Activated naive CD4-positive, alpha-beta T cell treated with anti-CD3 and anti-CD28 coated beads, Interleukin-2, amount 10 ng/mL, durations not matched to agents 7 days and 5 days (primary cell): ENCODE measurements around the gene CACNA1F.
A peak's percentile ranks its signal among the peaks of the same experiment; 100 is the strongest.

ENCODE experiments used
- CTCF ChIA-PET: fragments of 350-600 bp; sonication (Branson Sonifier 250); formaldehyde crosslinking; loops from one replicate; lab custom pipeline; 2021; ENCODE audit warnings: antibody characterized with exemption; lab: Charles Lee
- DNase-seq: peaks from one replicate; pipeline ENCODE4 v3.0.0-alpha.2; 2020
- H3K27ac Mint-ChIP-seq: one replicate; pipeline ENCODE4 v1.8.0; 2021; ENCODE audit warnings: mild to moderate bottlenecking, moderate library complexity, mixed read lengths
- H3K27me3 Mint-ChIP-seq: one replicate; pipeline ENCODE4 v1.8.0; 2021; ENCODE audit warnings: mild to moderate bottlenecking, mixed read lengths
- H3K36me3 Mint-ChIP-seq: one replicate; pipeline ENCODE4 v1.8.0; 2021; ENCODE audit warnings: mixed read lengths
- H3K4me1 Mint-ChIP-seq: one replicate; pipeline ENCODE4 v1.8.0; 2021; ENCODE audit warnings: mixed read lengths
- H3K4me3 Mint-ChIP-seq: one replicate; pipeline ENCODE4 v1.8.0; 2021; ENCODE audit warnings: mild to moderate bottlenecking, moderate library complexity, mixed read lengths
- H3K9me3 Mint-ChIP-seq: one replicate; pipeline ENCODE4 v1.8.0; 2021; ENCODE audit warnings: mixed read lengths

CACNA1F gene

GRCh38 chrX:49208399-49208798, 24.7 kb downstream of the CACNA1F start:
- CTCF ChIA-PET = interaction anchor here (1.7 kb wide), 1 partner anchor 16 kb away, joined by 6 read pairs; no protein-coding TSS in a partner anchor

DNA sequence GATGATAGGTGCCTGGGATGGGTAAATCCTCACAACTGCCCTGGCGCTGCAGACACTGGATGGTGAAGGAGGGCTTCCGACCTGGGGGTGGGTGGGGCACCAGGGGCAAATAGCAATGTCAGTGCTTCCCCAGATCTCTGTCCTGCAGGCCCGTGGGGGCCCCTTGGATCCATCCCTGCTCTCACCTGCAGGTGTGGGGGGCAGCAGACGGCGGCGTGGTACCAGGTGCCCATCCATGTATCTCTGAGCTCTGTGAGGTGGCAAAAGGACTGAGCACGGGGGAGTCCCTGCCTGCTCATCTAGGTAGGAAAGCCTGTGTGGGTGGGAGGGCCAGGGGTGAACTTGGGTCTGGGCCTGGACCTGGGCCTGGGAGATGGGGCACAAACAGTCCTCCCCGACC, 26.6 kb downstream of the CACNA1F start:
- H3K4me3 Mint-ChIP-seq = no peak overlapping the region
- no peaks in the 10 kb centered on the region for H3K9me3 Mint-ChIP-seq
- CTCF ChIA-PET = no interaction called here

More at GRCh38 chrX:49208399-49208798, 24.7 kb downstream of the CACNA1F start:
- Mint-ChIP-seq H3K9me3 (peaks cover 6% of the 10 kb centered on the region), H3K36me3 (no peaks in the 10 kb centered on the region), H3K4me1 (no peaks in the 10 kb centered on the region), H3K27me3 (peaks cover 38% of the 10 kb centered on the region), H3K27ac (no peak overlapping the region), H3K4me3 (no peak overlapping the region)
- DNase-seq = no peak

GRCh38 chrX:49205443-49205842, 27.7 kb downstream of the CACNA1F start:
- peaks cover 19% of the 10 kb centered on the region for H3K27me3 Mint-ChIP-seq
- H3K27ac Mint-ChIP-seq = no peak overlapping the region
- CTCF ChIA-PET = no interaction called here
- H3K4me3 Mint-ChIP-seq = no peak overlapping the region
- H3K36me3 Mint-ChIP-seq = no peaks in the 10 kb centered on the region
- peaks cover 4% of the 10 kb centered on the region for H3K4me1 Mint-ChIP-seq
- DNase-seq = no peak
- H3K9me3 Mint-ChIP-seq = no peaks in the 10 kb centered on the region

More for the DNA sequence above, 26.6 kb downstream of the CACNA1F start:
- Mint-ChIP-seq H3K36me3 (no peaks in the 10 kb centered on the region), H3K27me3 (peaks cover 27% of the 10 kb centered on the region), H3K27ac (no peak overlapping the region), H3K4me1 (no peaks in the 10 kb centered on the region)
- no peak for DNase-seq

DNA sequence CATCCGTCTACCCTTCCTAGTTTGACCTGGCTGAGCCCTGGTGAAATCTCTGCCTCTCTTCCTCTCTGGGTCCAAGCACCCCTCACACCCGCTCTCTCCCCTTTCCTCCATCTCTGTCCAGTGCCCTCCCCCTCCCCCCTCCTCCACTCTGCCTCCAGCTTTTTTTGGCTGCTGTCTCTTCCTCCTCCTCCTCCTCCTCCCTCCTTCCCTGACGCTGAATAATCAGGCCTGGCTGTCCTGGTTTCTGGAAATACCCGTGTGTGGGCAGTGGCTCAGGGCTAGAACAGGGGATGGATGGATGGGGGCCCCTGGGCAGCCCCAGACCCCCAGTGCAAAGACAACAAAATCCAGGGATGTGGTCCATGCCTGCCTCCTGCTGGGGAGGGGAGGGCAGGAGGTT, 28.4 kb downstream of the CACNA1F start:
- H3K9me3 Mint-ChIP-seq = no peaks in the 10 kb centered on the region
- CTCF ChIA-PET = no interaction called here
- H3K36me3 Mint-ChIP-seq = no peaks in the 10 kb centered on the region
- H3K4me3 Mint-ChIP-seq = no peak overlapping the region
- peaks cover 5% of the 10 kb centered on the region for H3K4me1 Mint-ChIP-seq
- DNase-seq = no peak
- H3K27me3 Mint-ChIP-seq = peaks cover 14% of the 10 kb centered on the region
- no peak overlapping the region for H3K27ac Mint-ChIP-seq

DNA sequence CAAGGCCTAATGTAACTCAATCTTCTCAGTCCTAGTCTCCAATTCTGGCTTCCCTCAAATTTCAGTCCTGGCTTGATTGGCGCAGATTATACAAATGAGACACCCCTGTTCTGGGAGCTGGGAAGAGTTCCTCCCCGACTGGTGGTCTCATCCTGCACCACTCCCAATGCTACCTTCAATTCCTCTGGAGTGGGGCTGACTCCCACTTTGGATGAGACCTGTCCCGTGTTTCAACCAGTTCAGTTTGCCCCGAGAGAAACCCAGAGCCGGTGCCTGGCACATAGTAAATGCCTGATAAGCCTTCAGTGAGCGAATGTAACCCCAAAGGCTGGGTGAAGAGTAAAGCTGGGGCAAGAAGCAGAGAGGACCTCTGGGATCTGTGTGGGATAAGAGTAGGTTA, 29.1 kb downstream of the CACNA1F start:
- Mint-ChIP-seq H3K27ac (no peak overlapping the region), H3K27me3 (peaks cover 14% of the 10 kb centered on the region), H3K4me3 (no peak overlapping the region), H3K36me3 (no peaks in the 10 kb centered on the region), H3K9me3 (no peaks in the 10 kb centered on the region), H3K4me1 (peaks cover 7% of the 10 kb centered on the region)
- no peak for DNase-seq
- CTCF ChIA-PET = no interaction called here

- peaks cover 19% of the 10 kb centered on the region for H3K27me3 Mint-ChIP-seq
- no peaks in the 10 kb centered on the region for H3K9me3 Mint-ChIP-seq
- CTCF ChIA-PET = no interaction called here
- no peak overlapping the region for H3K27ac Mint-ChIP-seq
- no peaks in the 10 kb centered on the region for H3K36me3 Mint-ChIP-seq
- DNase-seq = no peak
- H3K4me3 Mint-ChIP-seq = no peak overlapping the region
- H3K4me1 Mint-ChIP-seq = peaks cover 11% of the 10 kb centered on the region
Observed at GRCh38 chrX:49203536-49203935, 29.6 kb downstream of the CACNA1F start.

DNA sequence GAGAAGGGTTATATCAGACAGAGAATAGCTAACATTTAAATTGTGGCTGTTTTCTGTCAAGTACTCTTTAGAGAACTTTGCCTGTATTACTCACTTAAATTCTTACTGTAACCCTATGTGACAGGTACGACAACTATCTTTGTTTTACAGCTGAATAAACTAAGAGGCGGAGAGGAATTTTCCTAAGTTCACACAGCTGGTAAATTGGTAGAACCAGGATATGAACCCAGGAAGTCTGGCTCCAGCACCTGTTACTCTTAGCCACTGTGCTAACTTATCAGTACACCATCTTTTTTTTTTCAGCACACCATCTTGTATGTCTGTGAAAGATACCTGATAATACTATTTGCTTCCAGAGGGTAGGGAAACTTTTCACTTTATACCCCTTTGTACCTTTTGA, 31.1 kb downstream of the CACNA1F start:
- Mint-ChIP-seq H3K4me3 (no peak overlapping the region), H3K36me3 (no peaks in the 10 kb centered on the region), H3K27ac (no peak overlapping the region), H3K9me3 (no peaks in the 10 kb centered on the region), H3K4me1 (peaks cover 19% of the 10 kb centered on the region), H3K27me3 (peaks cover 27% of the 10 kb centered on the region)
- CTCF ChIA-PET = no interaction called here
- no peak for DNase-seq

DNA sequence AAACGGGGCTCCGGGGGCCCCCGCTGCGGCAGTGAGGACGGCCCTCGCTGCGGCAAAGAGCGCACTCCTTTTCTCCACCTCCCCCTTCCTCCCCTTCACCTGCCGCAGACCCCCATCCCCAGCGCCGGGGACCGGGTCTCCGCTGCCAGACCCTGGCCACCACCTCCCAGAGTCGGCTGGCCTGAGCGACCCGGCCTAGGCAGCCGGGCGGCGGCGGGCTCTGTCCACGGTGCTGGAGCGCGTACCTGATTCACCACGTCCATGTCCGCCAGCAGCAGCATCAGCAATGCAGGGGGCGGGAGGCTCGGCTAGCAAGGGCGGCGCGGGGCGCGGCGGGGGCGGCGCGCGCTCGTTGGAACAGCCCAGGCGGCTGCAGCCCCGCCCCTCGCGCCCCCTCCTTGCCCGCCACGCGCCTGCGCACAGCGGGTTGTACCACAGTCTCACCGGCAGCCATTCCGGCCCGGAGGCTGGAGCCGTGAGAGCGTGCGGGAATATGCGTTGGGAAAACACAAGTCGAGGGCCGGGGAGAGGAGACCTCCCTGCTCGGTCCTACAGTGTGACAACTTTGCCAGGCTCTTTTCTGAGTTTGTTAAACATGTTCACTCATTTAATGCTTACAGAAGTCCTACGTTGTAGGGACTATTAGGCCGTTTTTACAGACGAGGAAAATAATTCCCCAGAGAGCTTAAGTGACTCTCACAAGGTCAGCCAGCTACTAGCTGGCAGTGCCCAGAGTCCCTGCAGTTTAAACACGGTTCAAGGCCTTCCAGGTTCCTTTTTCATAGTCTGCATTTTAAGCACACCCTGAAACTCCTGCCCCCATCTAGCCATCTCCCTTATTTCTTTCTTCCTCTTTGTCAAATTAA, 33.0 kb downstream of the CACNA1F start, which contains the start of gene SYP:
Gene SYP, minus strand, starts transcription at position 288 of the 866 bp plus-strand sequence. Its CDS starts 7 bp downstream, at position 281.
- DNase-seq = peak; percentile 89
- Mint-ChIP-seq H3K27ac (peak within 1 kb of the TSS; percentile 46), H3K9me3 (no peaks in the 10 kb centered on the region), H3K4me1 (peaks cover 19% of the 10 kb centered on the region), H3K27me3 (peaks cover 27% of the 10 kb centered on the region), H3K36me3 (no peaks in the 10 kb centered on the region), H3K4me3 (peak within 1 kb of the TSS; percentile 27)
- CTCF ChIA-PET = no interaction called here

GRCh38 chrX:49199315-49199595, 33.9 kb downstream of the CACNA1F start:
- Mint-ChIP-seq H3K27me3 (peaks cover 25% of the 10 kb centered on the region), H3K9me3 (no peaks in the 10 kb centered on the region), H3K4me3 (no peak overlapping the region), H3K4me1 (peaks cover 19% of the 10 kb centered on the region), H3K36me3 (no peaks in the 10 kb centered on the region), H3K27ac (no peak overlapping the region)
- DNase-seq = no peak
- CTCF ChIA-PET = no interaction called here

DNA sequence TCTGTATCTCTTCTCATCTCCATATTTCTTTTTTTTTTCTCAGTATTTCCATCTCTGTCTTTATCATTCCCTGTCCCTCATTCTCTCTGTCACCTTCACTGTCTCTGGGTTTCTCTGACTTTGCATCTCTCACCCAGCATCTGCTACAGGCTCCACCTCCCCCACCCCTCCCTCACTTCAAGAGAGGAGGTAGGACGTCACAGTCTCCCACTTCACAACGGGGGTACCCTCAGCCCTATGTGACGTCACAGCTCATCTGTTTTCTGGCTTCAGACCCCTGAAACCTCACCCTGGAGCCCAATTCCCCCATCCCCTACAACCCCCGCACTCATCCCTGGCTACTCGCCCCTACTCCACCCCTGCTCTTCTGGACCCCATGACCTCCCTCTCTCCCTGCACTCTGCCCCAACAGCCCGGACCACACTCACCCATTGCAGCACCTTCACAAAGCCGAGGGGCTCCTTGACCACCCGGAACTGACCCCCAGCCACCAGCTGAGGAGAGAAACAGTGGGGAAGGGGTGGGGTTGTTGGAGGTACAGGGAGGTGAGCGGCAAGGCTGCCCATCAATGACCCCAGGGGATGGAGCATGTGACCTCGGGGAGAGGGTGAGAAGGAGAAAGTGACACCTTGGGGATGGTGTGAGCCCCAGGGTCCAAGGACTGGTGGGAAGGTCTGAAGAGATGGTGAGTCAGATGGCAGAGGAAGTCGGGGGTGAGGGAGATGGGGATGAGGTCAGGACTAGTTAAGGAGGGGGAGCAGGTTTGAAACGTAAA, 34.4 kb downstream of the CACNA1F start:
- CTCF ChIA-PET = no interaction called here
- no peaks in the 10 kb centered on the region for H3K36me3 Mint-ChIP-seq
- peaks cover 23% of the 10 kb centered on the region for H3K4me1 Mint-ChIP-seq
- peaks cover 20% of the 10 kb centered on the region for H3K27me3 Mint-ChIP-seq
- H3K9me3 Mint-ChIP-seq = no peaks in the 10 kb centered on the region
- H3K27ac Mint-ChIP-seq = no peak overlapping the region
- H3K4me3 Mint-ChIP-seq = no peak overlapping the region
- DNase-seq = no peak

DNA sequence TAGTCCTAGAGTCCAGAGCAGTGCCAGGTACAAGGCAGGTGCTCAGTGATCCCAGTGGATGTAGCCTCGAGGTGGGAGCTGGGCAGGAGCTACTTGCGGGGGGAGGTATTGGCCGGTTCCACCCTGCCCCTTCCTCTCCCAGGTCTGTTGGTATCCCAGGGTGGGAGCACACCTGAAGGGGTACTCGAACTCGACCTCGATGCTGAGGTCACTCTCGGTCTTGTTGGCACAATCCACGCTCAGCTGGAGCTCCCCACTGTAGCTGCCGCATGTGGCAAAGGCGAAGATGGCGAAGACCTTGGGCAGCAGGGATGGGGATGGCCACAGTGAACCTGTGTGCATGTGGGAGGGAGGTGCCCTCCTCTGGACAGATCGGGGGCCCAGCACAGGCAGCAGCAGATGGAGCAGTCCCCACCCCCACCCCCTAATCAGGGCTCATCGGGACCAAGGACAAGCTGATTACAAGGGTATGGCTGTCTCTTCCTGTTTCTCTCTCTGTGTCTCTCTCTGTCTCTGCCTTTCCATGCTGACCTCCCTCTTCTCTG, 35.5 kb downstream of the CACNA1F start:
- Mint-ChIP-seq H3K4me1 (peaks cover 34% of the 10 kb centered on the region), H3K4me3 (no peak overlapping the region), H3K27me3 (peaks cover 16% of the 10 kb centered on the region), H3K27ac (no peak overlapping the region), H3K36me3 (no peaks in the 10 kb centered on the region), H3K9me3 (no peaks in the 10 kb centered on the region)
- DNase-seq = no peak
- CTCF ChIA-PET = no interaction called here

DNA sequence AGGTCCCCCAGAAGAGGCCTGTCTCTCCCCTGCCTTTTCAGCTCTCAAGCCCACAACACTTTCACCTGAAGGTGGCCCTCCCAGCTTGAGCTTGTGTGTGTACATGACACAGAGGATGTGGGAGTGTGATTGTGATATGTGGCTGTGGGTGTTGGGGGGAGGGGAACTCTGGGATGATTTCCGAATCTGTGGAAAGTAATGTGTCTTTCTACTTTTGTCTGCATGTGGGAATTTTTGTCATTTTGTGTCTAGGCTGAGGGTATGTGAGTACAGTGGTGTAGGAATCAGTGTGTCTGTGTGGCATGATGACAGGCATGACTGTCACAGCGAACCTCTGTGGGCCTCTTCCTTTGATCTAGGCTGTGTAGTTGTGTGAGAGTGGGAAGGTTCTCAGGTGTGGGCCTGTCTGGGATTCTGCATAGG, 39.6 kb downstream of the CACNA1F start:
- peaks cover 9% of the 10 kb centered on the region for H3K27me3 Mint-ChIP-seq
- no peaks in the 10 kb centered on the region for H3K9me3 Mint-ChIP-seq
- CTCF ChIA-PET = interaction anchor here (1.0 to 2.5 kb wide), 11 partner anchors 21 to 683 kb away, joined by 3 to 12 read pairs (median 5); partner anchors contain the start of gene PLP2
- peaks cover 42% of the 10 kb centered on the region for H3K4me1 Mint-ChIP-seq
- peak overlapping the region; percentile 73 for H3K27ac Mint-ChIP-seq
- H3K4me3 Mint-ChIP-seq = no peak overlapping the region
- peaks cover 2% of the 10 kb centered on the region for H3K36me3 Mint-ChIP-seq
- DNase-seq = peak; percentile 36

DNA sequence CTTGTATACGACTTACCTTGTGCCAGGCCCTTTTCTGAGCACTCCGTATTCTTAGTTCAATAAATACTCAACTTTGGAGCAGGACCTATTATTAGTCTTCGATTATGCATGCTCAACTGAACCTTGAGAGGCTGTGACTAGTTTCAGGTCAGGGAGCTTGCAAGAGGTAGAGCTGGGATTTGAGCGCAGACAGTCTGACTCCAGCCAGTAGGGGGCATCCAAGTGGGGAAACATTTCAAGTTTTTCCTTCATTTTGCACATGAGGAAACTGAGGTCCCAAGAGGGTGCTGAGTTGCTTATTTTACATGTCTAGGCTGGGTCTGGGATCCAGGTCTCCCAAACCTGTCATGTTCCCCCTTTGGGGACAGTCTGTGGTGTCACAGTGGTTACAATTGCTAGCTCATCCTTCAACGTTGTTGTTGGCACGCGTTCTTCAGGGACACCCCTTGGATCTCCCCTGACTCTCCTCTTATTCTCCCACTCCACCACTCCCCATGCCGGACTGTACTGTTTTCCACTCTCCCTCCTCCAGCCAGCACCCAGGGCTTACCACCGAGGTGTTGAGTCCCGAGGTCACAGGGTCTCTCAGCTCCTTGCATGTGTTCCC, 40.3 kb downstream of the CACNA1F start:
- CTCF ChIA-PET = interaction anchor here (0.6 to 2.5 kb wide), 20 partner anchors 15 to 731 kb away, joined by 3 to 12 read pairs (median 5); partner anchors contain the start of genes PLP2 and PPP1R3F
- peak overlapping the region; percentile 73 for H3K27ac Mint-ChIP-seq
- H3K27me3 Mint-ChIP-seq = peaks cover 1% of the 10 kb centered on the region
- H3K36me3 Mint-ChIP-seq = peaks cover 2% of the 10 kb centered on the region
- H3K4me3 Mint-ChIP-seq = peak overlapping the region; percentile 52
- peaks cover 40% of the 10 kb centered on the region for H3K4me1 Mint-ChIP-seq
- peak; percentile 48 for DNase-seq
- no peaks in the 10 kb centered on the region for H3K9me3 Mint-ChIP-seq

DNA sequence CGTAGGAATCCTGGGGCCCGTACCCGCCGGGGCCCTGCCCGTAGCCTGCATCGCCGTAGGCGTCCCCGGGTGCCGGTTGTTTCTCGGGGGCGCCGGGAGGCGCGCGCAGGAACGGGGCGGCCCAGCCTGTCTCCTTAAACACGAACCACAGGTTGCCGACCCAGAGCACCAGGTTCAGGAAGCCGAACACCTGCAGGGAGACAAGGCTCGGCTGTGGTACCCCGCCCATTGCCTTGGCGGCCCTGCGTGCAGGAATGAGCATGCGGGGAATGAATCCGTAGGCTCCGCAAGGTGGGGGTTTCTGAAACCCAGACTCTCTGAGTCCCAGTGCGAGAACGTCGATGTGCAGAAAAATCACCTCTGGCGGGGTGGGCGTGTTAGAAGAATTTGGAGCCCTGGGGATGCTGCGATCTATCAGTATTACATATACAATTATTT, 41.5 kb downstream of the CACNA1F start:
- no peaks in the 10 kb centered on the region for H3K9me3 Mint-ChIP-seq
- H3K27ac Mint-ChIP-seq = peak overlapping the region; percentile 86
- DNase-seq = no peak
- H3K4me1 Mint-ChIP-seq = peaks cover 46% of the 10 kb centered on the region
- peaks cover 2% of the 10 kb centered on the region for H3K36me3 Mint-ChIP-seq
- CTCF ChIA-PET = interaction anchor here (1.1 to 2.5 kb wide), 3 partner anchors 17 to 78 kb away, joined by 5 to 12 read pairs (median 6); partner anchors contain the start of genes PLP2 and PPP1R3F
- no peaks in the 10 kb centered on the region for H3K27me3 Mint-ChIP-seq
- H3K4me3 Mint-ChIP-seq = peak overlapping the region; percentile 88
